Mucosa of descending colon (tissue), 3 donors: ENCODE measurements around the gene RPS6KC1. TPM values are rescaled to one million over a fixed set of nuclear protein-coding genes. Genes with fewer than 3 reads are reported as not detected.

Experiments used
- ATAC-seq: fragments of 200-7000 bp; cut with Tn5 transposase; one replicate; pipeline ENCODE4 v1.9.1; 2020; ENCODE audit warnings: mild to moderate bottlenecking, moderate library complexity
- DNase-seq, 3 donors: peaks; one replicate each; pipeline ENCODE4 v3.0.0-alpha.2; 2020
- H3K36me3 ChIP-seq: fragments of 200-600 bp; one replicate; pipeline ENCODE4 v1.8.0; 2021; ENCODE audit warnings: low read depth, mild to moderate bottlenecking
- H3K4me1 ChIP-seq: fragments of 200-600 bp; one replicate; pipeline ENCODE4 v1.8.0; 2021; ENCODE audit warnings: low read depth, mild to moderate bottlenecking
- H3K4me3 ChIP-seq: fragments of 200-600 bp; one replicate; pipeline ENCODE4 v1.8.0; 2021; ENCODE audit warnings: mild to moderate bottlenecking
- H3K9me3 ChIP-seq: fragments of 200-600 bp; one replicate; pipeline ENCODE4 v1.8.0; 2021; ENCODE audit warnings: mild to moderate bottlenecking
- CTCF ChIP-seq: fragments of 200-600 bp; IDR thresholded peaks from one replicate; pipeline ENCODE4 v1.8.0; 2022; ENCODE audit warnings: antibody characterized with exemption, mild to moderate bottlenecking
- intact Hi-C, 2 donors: fragments of 100-400 bp; cut with DNase I in 1 of 2; cut with micrococcal nuclease in 1 of 2; formaldehyde crosslinking; loops; one replicate each; pipeline versions ENCODE4 v1.11.0 to v1.11.1; 2022; cut with DNase I, micrococcal nuclease
- total RNA-seq, 3 donors: library from RNA; stranded (reverse); fragmentation: NEBNext Ultra II Directional in 2 of 3; extraction: Animal tissue kit (Norgen Biotek cat#: 25700) in 2 of 3; gene quantifications; one replicate each; pipeline versions ENCODE4 v1.2.1 to v1.2.4, GENCODE V29; 2021 to 2023
- donor health status: DM: no; HTN: no; CAD: no; lungs with moderate emphysema.
- donor health status: DM: no; HTN: no; CAD: no.
- donor health status: DM: no; HTN: yes; CAD: no.

Gene RPS6KC1
- total RNA-seq, 3 donors from 2014 or later: 9.0 to 23.4 (median 9.2) TPM

GRCh38 chr1:213051881-213052202 is 801 bp downstream of the RPS6KC1 start:
- ATAC-seq (no peak), DNase-seq (no peak)
- intact Hi-C loops: no loop called here
- H3K4me3 ChIP-seq: no peak overlapping the region
- no peaks in the 10 kb centered on the region for H3K36me3 ChIP-seq
- no peaks in the 10 kb centered on the region for H3K9me3 ChIP-seq
- no peak for TF ChIP-seq CTCF
- peaks cover 12% of the 10 kb centered on the region for H3K4me1 ChIP-seq

GRCh38 chr1:213053455-213053854 is 2.4 kb downstream of the RPS6KC1 start:
- intact Hi-C loops: no loop called here
- Histone ChIP-seq H3K4me3 (no peak overlapping the region), H3K36me3 (no peaks in the 10 kb centered on the region), H3K4me1 (peaks cover 12% of the 10 kb centered on the region), H3K9me3 (no peaks in the 10 kb centered on the region)
- TF ChIP-seq CTCF: no peak
- DNase-seq (no peak), ATAC-seq (no peak)

- Histone ChIP-seq H3K36me3 (no peaks in the 10 kb centered on the region), H3K4me1 (peaks cover 12% of the 10 kb centered on the region), H3K9me3 (no peaks in the 10 kb centered on the region), H3K4me3 (no peak overlapping the region)
- no peak for TF ChIP-seq CTCF
- ATAC-seq: no peak
- DNase-seq: no peak
- intact Hi-C loops: no loop called here
Measured at GRCh38 chr1:213054142-213054541, 3.1 kb downstream of the RPS6KC1 start.

- TF ChIP-seq CTCF: no peak
- intact Hi-C loops: no loop called here
Measured at GRCh38 chr1:213054733-213055591, 3.9 kb downstream of the RPS6KC1 start.

GRCh38 chr1:213055767-213056166 is 4.7 kb downstream of the RPS6KC1 start:
- H3K36me3 ChIP-seq: no peaks in the 10 kb centered on the region
- DNase-seq (no peak), ATAC-seq (no peak)
- intact Hi-C loops: no loop called here
- H3K9me3 ChIP-seq: no peaks in the 10 kb centered on the region
- no peak for TF ChIP-seq CTCF
- peaks cover 12% of the 10 kb centered on the region for H3K4me1 ChIP-seq
- H3K4me3 ChIP-seq: no peak overlapping the region

More at GRCh38 chr1:213054733-213055591, 3.9 kb downstream of the RPS6KC1 start:
- Histone ChIP-seq H3K4me1 (peaks cover 12% of the 10 kb centered on the region), H3K36me3 (no peaks in the 10 kb centered on the region), H3K4me3 (no peak overlapping the region), H3K9me3 (no peaks in the 10 kb centered on the region)
- DNase-seq (no peak), ATAC-seq (no peak)
